ENCODE results near the gene TPSD1.

- TF ChIP-seq EZH2 (IDR thresholded peaks at IDR 0.05; ENCODE audit: insufficient read depth, low read length): no peak
- TF ChIP-seq, protein P1, sequence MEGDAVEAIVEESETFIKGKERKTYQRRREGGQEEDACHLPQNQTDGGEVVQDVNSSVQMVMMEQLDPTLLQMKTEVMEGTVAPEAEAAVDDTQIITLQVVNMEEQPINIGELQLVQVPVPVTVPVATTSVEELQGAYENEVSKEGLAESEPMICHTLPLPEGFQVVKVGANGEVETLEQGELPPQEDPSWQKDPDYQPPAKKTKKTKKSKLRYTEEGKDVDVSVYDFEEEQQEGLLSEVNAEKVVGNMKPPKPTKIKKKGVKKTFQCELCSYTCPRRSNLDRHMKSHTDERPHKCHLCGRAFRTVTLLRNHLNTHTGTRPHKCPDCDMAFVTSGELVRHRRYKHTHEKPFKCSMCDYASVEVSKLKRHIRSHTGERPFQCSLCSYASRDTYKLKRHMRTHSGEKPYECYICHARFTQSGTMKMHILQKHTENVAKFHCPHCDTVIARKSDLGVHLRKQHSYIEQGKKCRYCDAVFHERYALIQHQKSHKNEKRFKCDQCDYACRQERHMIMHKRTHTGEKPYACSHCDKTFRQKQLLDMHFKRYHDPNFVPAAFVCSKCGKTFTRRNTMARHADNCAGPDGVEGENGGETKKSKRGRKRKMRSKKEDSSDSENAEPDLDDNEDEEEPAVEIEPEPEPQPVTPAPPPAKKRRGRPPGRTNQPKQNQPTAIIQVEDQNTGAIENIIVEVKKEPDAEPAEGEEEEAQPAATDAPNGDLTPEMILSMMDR (IDR thresholded peaks at IDR 0.05; ENCODE audit: insufficient read depth, low read depth, low read length): no peak
Measured at GRCh38 chr16:1224558-1224957, 31.3 kb upstream of the TPSD1 start.

Measured in astrocyte (in vitro differentiated cells and primary cell).